HCT116 (cell line): Measurements from ENCODE around the gene ELOVL5. TPM values are rescaled to one million over a fixed set of nuclear protein-coding genes. Genes with fewer than 3 reads are reported as not detected.

Experiments used
- ATAC-seq: fragments of 200-7000 bp; cut with Tn5 transposase; 2 replicates; pipeline ENCODE4 v1.9.1; 2020; ENCODE audit warnings: mild to moderate bottlenecking, moderate library complexity
- BruUV-seq: library from RNA; stranded (reverse); fragments of 400-500 nt; replicated peaks from 2 replicates; lab custom pipeline; 2021; lab: Mats Ljungman, UMichigan
- CTCF ChIA-PET: fragments of 300-600 bp; sonication (Branson Sonifier 250); formaldehyde crosslinking; loops from one replicate; lab custom pipeline; 2021; ENCODE audit warnings: antibody characterized with exemption; lab: Charles Lee
- POLR2A ChIA-PET: fragments of 300-600, 350-600 bp; sonication (Branson Sonifier 250); formaldehyde crosslinking; loops from one replicate; lab custom pipeline; 2021; ENCODE audit warnings: antibody characterized with exemption; lab: Charles Lee
- RAD21 ChIA-PET, 2 experiments: fragments of 300-600 bp; sonication (Branson Sonifier 250); formaldehyde crosslinking; loops; one replicate each; lab custom pipeline; 2023; ENCODE audit warnings: low total read pairs in 2 of 2; ENCODE audit not compliant: uncharacterized antibody in 2 of 2, unreplicated experiment in 2 of 2, low non-redundant PET in 1 of 2; lab: Charles Lee
- DNase-seq: peaks from one replicate; pipeline ENCODE4 v3.0.0-alpha.2; 2010; ENCODE audit warnings: low read depth, low spot score
- H2AFZ ChIP-seq: fragments of 200-600 bp; shearing (Covaris generic), sonication (generic); 2 replicates; pipeline ENCODE4 v1.6.1; 2017; ENCODE audit warnings: low read depth, mixed run types, mixed read lengths, antibody characterized with exemption, low read length; ENCODE audit not compliant: poor library complexity, severe bottlenecking
- H3K27ac ChIP-seq: 2 replicates; pipeline ENCODE4 v1.5.1; 2012; ENCODE audit warnings: low read depth, low read length
- H3K27me3 ChIP-seq: fragments of 200-600 bp; sonication (generic); 2 replicates; pipeline ENCODE4 v1.6.1; 2016; ENCODE audit warnings: mixed run types, low read length, mixed read lengths; ENCODE audit not compliant: insufficient read depth
- H3K36me3 ChIP-seq, 2 experiments: fragments of 200-500 bp in 1 of 2; fragments of 200-600 bp in 1 of 2; sonication (Bioruptor generic) in 1 of 2; sonication (generic) in 1 of 2; 2 replicates each; pipeline versions ENCODE4 v1.5.1 to v1.6.1; 2014 to 2016; ENCODE audit warnings: low read length in 2 of 2, inconsistent platforms in 1 of 2, mixed read lengths in 1 of 2, mixed run types in 1 of 2; ENCODE audit not compliant: insufficient read depth in 2 of 2, control insufficient read depth in 1 of 2
- H3K4me1 ChIP-seq, 2 experiments: fragments of 200-600 bp in 1 of 2; sonication (generic) in 1 of 2; 2 replicates each; pipeline versions ENCODE4 v1.5.1 to v1.6.1; 2012 to 2017; ENCODE audit warnings: low read length in 2 of 2, inconsistent platforms in 1 of 2, mild to moderate bottlenecking in 1 of 2, mixed read lengths in 1 of 2, mixed run types in 1 of 2, moderate library complexity in 1 of 2; ENCODE audit not compliant: insufficient read depth in 2 of 2, control insufficient read depth in 1 of 2
- H3K4me2 ChIP-seq: fragments of 200-600 bp; sonication (generic); 2 replicates; pipeline ENCODE4 v1.6.1; 2017; ENCODE audit warnings: mixed run types, low read length, mixed read lengths
- H3K4me3 ChIP-seq, 2 experiments: fragments of 200-600 bp in 1 of 2; sonication (generic) in 1 of 2; replicated peaks in 1 of 2; 2 replicates each; pipeline ENCODE4 v1.5.1; 2011 to 2016; ENCODE audit warnings: low read length in 2 of 2, control low read depth in 1 of 2, low read depth in 1 of 2, mild to moderate bottlenecking in 1 of 2, mixed read lengths in 1 of 2, mixed run types in 1 of 2
- H3K79me2 ChIP-seq: fragments of 200-600 bp; sonication (generic); 2 replicates; pipeline ENCODE4 v1.6.1; 2017; ENCODE audit warnings: mild to moderate bottlenecking, mixed run types, low read length, moderate library complexity, mixed read lengths; ENCODE audit not compliant: insufficient read depth
- H3K9ac ChIP-seq: fragments of 200-600 bp; sonication (generic); 2 replicates; pipeline ENCODE4 v1.6.1; 2016; ENCODE audit warnings: low read length, mixed read lengths
- H3K9me2 ChIP-seq: fragments of 200-600 bp; sonication (generic), shearing (Covaris generic); 2 replicates; pipeline ENCODE4 v1.6.1; 2017; ENCODE audit warnings: mixed run types, mild to moderate bottlenecking, moderate library complexity; ENCODE audit not compliant: insufficient read depth
- H3K9me3 ChIP-seq, 2 experiments: fragments of 200-500 bp in 1 of 2; fragments of 200-600 bp in 1 of 2; sonication (Bioruptor generic) in 1 of 2; sonication (generic) in 1 of 2; 2 replicates each; pipeline ENCODE4 v1.6.1; 2014 to 2017; ENCODE audit warnings: low read length in 2 of 2, mixed read lengths in 2 of 2, inconsistent platforms in 1 of 2, low read depth in 1 of 2, mild to moderate bottlenecking in 1 of 2, mixed run types in 1 of 2, moderate library complexity in 1 of 2; ENCODE audit not compliant: control insufficient read depth in 1 of 2, insufficient read depth in 1 of 2
- H4K20me1 ChIP-seq: fragments of 200-600 bp; sonication (generic), shearing (Covaris generic); 2 replicates; pipeline ENCODE4 v1.6.1; 2017; ENCODE audit warnings: mixed run types, mild to moderate bottlenecking, moderate library complexity; ENCODE audit not compliant: insufficient read depth
- CEBPB ChIP-seq: IDR thresholded peaks from 2 replicates; pipeline ENCODE4 v1.6.1; 2012; ENCODE audit warnings: low read depth
- EZH2phosphoT487 ChIP-seq: fragments of 200-600 bp; IDR thresholded peaks from 2 replicates; pipeline ENCODE4 v1.6.1; 2018; ENCODE audit warnings: antibody characterized with exemption, borderline replicate concordance
- JUND ChIP-seq: IDR thresholded peaks from 2 replicates; pipeline ENCODE4 v1.6.1; 2012
- MAX ChIP-seq: IDR thresholded peaks from 2 replicates; pipeline ENCODE4 v1.6.1; 2012
- RAD21 ChIP-seq: IDR thresholded peaks from 2 replicates; pipeline ENCODE4 v1.6.1; 2012; ENCODE audit warnings: low read depth, mild to moderate bottlenecking
- REST ChIP-seq: IDR thresholded peaks from 2 replicates; pipeline ENCODE4 v1.6.1; 2012; ENCODE audit warnings: low read depth
- SRF ChIP-seq: IDR thresholded peaks from 2 replicates; pipeline ENCODE4 v1.6.1; 2012; ENCODE audit warnings: low read depth
- YY1 ChIP-seq: IDR thresholded peaks from 2 replicates; pipeline ENCODE4 v1.6.1; 2011; ENCODE audit warnings: low read length, low read depth, moderate library complexity, mild to moderate bottlenecking; ENCODE audit not compliant: insufficient replicate concordance; ENCODE audit errors: extremely low read depth
- ZFX ChIP-seq: fragments of 450-650 bp; IDR thresholded peaks from 2 replicates; pipeline ENCODE4 v1.6.1; 2017
- intact Hi-C: fragments of 100-400 bp; cut with micrococcal nuclease; formaldehyde crosslinking; loops from 2 replicates; pipeline ENCODE4 v1.10.0; 2022
- total RNA-seq: library from RNA; stranded (reverse); gene quantifications from one replicate; pipeline ENCODE4 v1.2.1, GENCODE V29; 2021; ENCODE audit not compliant: unreplicated experiment
- TF ChIP-seq, protein P1 (sequence below): IDR thresholded peaks from 2 replicates; pipeline ENCODE4 v1.6.1; 2011; ENCODE audit warnings: mild to moderate bottlenecking, low read length, moderate library complexity; ENCODE audit not compliant: insufficient replicate concordance; ENCODE audit errors: extremely low read depth

Gene ELOVL5
- total RNA-seq, 1 experiment from 2014 or later, result 85.3 TPM

DNA sequence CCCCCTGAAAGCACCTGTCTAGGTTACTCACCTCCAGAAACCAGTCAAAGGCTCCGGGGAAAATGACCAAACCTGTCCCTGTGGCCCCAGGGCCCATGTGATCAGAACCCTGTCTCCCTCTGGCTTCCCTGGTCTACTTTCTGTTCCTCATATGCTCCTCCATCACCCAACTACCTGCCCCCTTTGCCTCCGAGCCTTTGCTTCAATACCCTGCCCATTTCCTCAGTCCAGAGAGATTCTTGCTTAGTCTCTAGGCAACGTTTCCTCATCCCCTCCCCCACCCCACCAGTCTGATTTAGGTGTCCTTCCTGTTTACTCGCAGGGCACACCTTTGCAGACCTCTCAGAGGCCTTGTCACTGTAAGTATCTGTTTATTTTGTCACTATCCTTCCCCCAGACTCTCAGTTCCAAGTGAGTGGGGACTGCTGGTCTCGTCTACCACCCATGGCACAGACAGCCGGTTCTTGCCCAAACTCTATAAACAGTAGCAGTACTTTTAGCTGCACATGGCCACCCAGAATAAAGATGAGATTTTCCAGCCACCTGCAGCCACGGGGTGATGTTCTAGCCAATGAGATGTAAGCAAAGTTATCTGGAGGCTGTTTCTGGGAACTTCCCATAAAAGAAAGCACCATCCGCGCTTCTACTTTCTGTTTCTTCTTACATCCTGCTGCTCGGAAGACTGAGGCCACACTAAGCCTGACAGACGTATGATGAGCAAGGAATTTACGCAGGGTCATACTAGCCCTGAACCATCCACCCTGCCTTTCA, 13.3 kb downstream of the ELOVL5 start (continued):
- TF ChIP-seq CEBPB (no peak), MAX (no peak)

GRCh38 chr6:53333439-53334408, 15.0 kb downstream of the ELOVL5 start:
- CTCF ChIA-PET, result no interaction called here
- no peaks in the 10 kb centered on the region for H3K36me3 ChIP-seq

More at GRCh38 chr6:53333439-53334408, 15.0 kb downstream of the ELOVL5 start:
- no peaks in the 10 kb centered on the region for H3K9me3 ChIP-seq
- RAD21 ChIA-PET, result no interaction called here
- H2AFZ ChIP-seq, result no peak overlapping the region
- H3K4me1 ChIP-seq, result peaks cover 2 to 13% of the 10 kb centered on the region in 2 experiments
- no peaks in the 10 kb centered on the region for H3K27me3 ChIP-seq
- H3K4me2 ChIP-seq, result no peak overlapping the region
- H4K20me1 ChIP-seq, result 0 out of 2 replicates have a peak, but pooled peaks cover 2% of the 10 kb centered on the region
- H3K79me2 ChIP-seq, result peaks cover 97% of the 10 kb centered on the region
- TF ChIP-seq EZH2phosphoT487 (no peak), JUND (no peak), REST (no peak), CEBPB (no peak), YY1 (no peak), RAD21 (no peak), ZFX (no peak), MAX (no peak), SRF (no peak)
- TF ChIP-seq, protein P1, sequence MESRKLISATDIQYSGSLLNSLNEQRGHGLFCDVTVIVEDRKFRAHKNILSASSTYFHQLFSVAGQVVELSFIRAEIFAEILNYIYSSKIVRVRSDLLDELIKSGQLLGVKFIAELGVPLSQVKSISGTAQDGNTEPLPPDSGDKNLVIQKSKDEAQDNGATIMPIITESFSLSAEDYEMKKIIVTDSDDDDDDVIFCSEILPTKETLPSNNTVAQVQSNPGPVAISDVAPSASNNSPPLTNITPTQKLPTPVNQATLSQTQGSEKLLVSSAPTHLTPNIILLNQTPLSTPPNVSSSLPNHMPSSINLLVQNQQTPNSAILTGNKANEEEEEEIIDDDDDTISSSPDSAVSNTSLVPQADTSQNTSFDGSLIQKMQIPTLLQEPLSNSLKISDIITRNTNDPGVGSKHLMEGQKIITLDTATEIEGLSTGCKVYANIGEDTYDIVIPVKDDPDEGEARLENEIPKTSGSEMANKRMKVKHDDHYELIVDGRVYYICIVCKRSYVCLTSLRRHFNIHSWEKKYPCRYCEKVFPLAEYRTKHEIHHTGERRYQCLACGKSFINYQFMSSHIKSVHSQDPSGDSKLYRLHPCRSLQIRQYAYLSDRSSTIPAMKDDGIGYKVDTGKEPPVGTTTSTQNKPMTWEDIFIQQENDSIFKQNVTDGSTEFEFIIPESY, result no peak
- intact Hi-C loops, result no loop called here
- H3K9ac ChIP-seq, result no peak overlapping the region
- ATAC-seq (no peak), DNase-seq (no peak)
- POLR2A ChIA-PET, result no interaction called here
- no peak overlapping the region for H3K4me3 ChIP-seq
- no TSS peak for BruUV-seq
- no peak overlapping the region for H3K27ac ChIP-seq
- no peaks in the 10 kb centered on the region for H3K9me2 ChIP-seq
